MM.1S (cell line): ENCODE data around the gene TMEM163.

Experiments used
- DNase-seq: peaks from one replicate; pipeline ENCODE4 v3.0.0-alpha.2; 2015
- H2AFZ ChIP-seq: fragments of 300-600 bp; sonication (generic); 2 replicates; pipeline ENCODE4 v1.6.0; 2016; ENCODE audit warnings: antibody characterized with exemption, low read length
- H3F3A ChIP-seq: fragments of 300-600 bp; sonication (generic); 2 replicates; pipeline ENCODE4 v1.6.1; 2016; ENCODE audit warnings: mild to moderate bottlenecking, antibody characterized with exemption, low read length, moderate library complexity, mixed read lengths; ENCODE audit not compliant: insufficient read depth
- H3K27ac ChIP-seq: fragments of 300-600 bp; sonication (generic); 2 replicates; pipeline ENCODE4 v1.5.1; 2016; ENCODE audit warnings: mild to moderate bottlenecking, low read length
- H3K27me3 ChIP-seq: fragments of 300-600 bp; sonication (generic); replicated peaks from 2 replicates; pipeline ENCODE4 v1.6.0; 2016; ENCODE audit warnings: low read length; ENCODE audit not compliant: insufficient read depth
- H3K36me3 ChIP-seq: fragments of 300-600 bp; sonication (generic); replicated peaks from 2 replicates; pipeline ENCODE4 v1.6.1; 2016; ENCODE audit warnings: mild to moderate bottlenecking, low read length, mixed read lengths; ENCODE audit not compliant: insufficient read depth
- H3K4me1 ChIP-seq: fragments of 300-600 bp; sonication (generic); 2 replicates; pipeline ENCODE4 v1.6.1; 2016; ENCODE audit warnings: low read length, mixed read lengths
- H3K4me2 ChIP-seq: fragments of 300-600 bp; sonication (generic); 2 replicates; pipeline ENCODE4 v1.6.0; 2016; ENCODE audit warnings: low read depth, low read length
- H3K4me3 ChIP-seq: fragments of 300-600 bp; sonication (generic); 2 replicates; pipeline ENCODE4 v1.5.1; 2016; ENCODE audit warnings: low read length, mixed read lengths
- H3K79me2 ChIP-seq: fragments of 300-600 bp; sonication (generic); 2 replicates; pipeline ENCODE4 v1.6.1; 2016; ENCODE audit warnings: mixed run types, low read length, mixed read lengths
- H3K9ac ChIP-seq: fragments of 300-600 bp; sonication (generic); 2 replicates; pipeline ENCODE4 v1.6.1; 2016; ENCODE audit warnings: low read length, mixed read lengths
- H3K9me2 ChIP-seq: fragments of 300-600 bp; sonication (generic); replicated peaks from 2 replicates; pipeline ENCODE4 v1.6.1; 2016; ENCODE audit warnings: mild to moderate bottlenecking, low read length, mixed read lengths; ENCODE audit not compliant: insufficient read depth
- H3K9me3 ChIP-seq: fragments of 300-600 bp; sonication (generic); replicated peaks from 2 replicates; pipeline ENCODE4 v1.6.1; 2016; ENCODE audit warnings: mild to moderate bottlenecking, low read length, mixed read lengths; ENCODE audit not compliant: insufficient read depth
- H4K20me1 ChIP-seq: fragments of 300-600 bp; sonication (generic); 2 replicates; pipeline ENCODE4 v1.6.1; 2016; ENCODE audit warnings: mild to moderate bottlenecking, low read length, moderate library complexity, mixed read lengths; ENCODE audit not compliant: insufficient read depth
- EZH2 ChIP-seq: fragments of 300-600 bp; sonication (generic); optimal IDR thresholded peaks from 2 replicates; pipeline ENCODE3; 2017; ENCODE audit warnings: low read depth, mild to moderate bottlenecking, antibody characterized with exemption, low read length, mixed read lengths
- EZH2phosphoT487 ChIP-seq: fragments of 300-600 bp; sonication (generic); IDR thresholded peaks from 2 replicates; pipeline ENCODE4 v1.6.1; 2018; ENCODE audit warnings: antibody characterized with exemption, low read length
- TF ChIP-seq, protein P1 (sequence below): fragments of 300-600 bp; sonication (generic); IDR thresholded peaks from 2 replicates; pipeline ENCODE4 v1.5.1; 2016; ENCODE audit warnings: antibody characterized with exemption, low read length, mixed read lengths

Gene TMEM163

DNA sequence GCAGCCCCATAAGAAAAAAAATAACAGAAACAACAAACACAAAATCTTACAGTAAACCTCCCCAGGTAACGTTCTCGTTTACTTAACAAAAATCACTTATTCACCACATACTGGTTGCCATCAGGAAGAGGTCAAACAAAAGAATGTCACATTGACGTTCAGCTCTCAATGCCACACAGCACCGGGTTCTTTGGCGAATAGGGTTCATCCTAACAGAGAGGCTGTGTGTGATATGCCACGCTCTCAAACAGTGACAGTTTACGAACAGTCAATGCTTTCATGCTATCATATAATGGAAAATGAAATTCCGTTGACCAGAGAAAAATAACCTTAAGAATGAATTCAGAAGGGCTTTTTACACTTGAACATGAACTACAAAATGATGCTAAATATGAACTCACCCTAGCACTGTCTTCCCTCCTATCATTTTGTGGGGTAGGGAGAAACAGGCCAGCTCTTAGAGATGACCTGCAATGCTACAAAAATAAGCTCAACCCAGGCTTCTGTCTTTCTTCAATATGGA is 2.0 kb downstream of the TMEM163 start:
- Histone ChIP-seq H3K27me3 (peaks cover 10% of the 10 kb centered on the region; the same call in 1 of the 2 replicates), H3F3A (no peaks in the 10 kb centered on the region), H3K9me3 (no peaks in the 10 kb centered on the region), H3K4me1 (no peaks in the 10 kb centered on the region), H3K27ac (no peak overlapping the region), H3K9me2 (no peaks in the 10 kb centered on the region), H3K79me2 (no peaks in the 10 kb centered on the region), H3K4me2 (no peak overlapping the region), H4K20me1 (no peaks in the 10 kb centered on the region), H3K36me3 (no peaks in the 10 kb centered on the region), H3K9ac (no peak overlapping the region), H2AFZ (no peak overlapping the region), H3K4me3 (no peak overlapping the region)
- DNase-seq = no peak
- no peak for TF ChIP-seq EZH2phosphoT487
- TF ChIP-seq, protein P1, sequence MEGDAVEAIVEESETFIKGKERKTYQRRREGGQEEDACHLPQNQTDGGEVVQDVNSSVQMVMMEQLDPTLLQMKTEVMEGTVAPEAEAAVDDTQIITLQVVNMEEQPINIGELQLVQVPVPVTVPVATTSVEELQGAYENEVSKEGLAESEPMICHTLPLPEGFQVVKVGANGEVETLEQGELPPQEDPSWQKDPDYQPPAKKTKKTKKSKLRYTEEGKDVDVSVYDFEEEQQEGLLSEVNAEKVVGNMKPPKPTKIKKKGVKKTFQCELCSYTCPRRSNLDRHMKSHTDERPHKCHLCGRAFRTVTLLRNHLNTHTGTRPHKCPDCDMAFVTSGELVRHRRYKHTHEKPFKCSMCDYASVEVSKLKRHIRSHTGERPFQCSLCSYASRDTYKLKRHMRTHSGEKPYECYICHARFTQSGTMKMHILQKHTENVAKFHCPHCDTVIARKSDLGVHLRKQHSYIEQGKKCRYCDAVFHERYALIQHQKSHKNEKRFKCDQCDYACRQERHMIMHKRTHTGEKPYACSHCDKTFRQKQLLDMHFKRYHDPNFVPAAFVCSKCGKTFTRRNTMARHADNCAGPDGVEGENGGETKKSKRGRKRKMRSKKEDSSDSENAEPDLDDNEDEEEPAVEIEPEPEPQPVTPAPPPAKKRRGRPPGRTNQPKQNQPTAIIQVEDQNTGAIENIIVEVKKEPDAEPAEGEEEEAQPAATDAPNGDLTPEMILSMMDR = no peak
- no peak for TF ChIP-seq EZH2

DNA sequence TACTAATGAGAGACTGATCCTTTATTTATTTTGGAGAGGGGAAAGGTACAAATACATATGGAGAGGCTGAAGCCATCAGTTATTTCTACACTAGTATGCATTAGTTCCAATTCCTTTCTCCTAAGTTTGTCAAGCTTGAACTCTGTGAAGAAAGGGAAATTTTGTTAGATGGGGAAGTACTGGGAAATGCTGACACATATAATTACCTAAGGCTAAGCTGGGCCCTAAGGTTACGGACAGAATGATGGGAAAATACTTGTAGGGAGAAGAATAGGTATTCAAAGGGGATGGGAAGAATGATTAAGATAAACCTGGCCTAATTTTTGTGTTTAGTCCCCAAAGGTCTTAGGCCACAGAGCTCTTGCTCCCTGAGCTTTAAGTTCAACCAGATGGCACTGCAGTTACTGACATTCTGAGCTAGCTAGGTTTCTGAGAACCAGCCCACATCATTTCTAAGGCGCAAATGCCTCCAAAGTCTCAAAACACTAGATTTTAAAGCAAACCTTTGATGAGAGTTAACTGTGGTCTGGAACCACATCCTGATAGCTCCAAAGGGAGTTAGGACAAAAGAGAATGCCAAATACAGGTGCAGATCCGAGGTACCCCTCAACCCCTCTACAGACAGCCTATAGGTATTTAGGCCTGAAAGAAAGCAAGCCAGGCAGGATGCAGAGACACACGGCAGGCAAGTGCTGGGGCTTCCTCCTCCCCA is 2.7 kb downstream of the TMEM163 start:
- Histone ChIP-seq H3K4me1 (no peaks in the 10 kb centered on the region), H4K20me1 (no peaks in the 10 kb centered on the region), H3K27ac (no peak overlapping the region), H2AFZ (no peak overlapping the region), H3K4me3 (no peak overlapping the region), H3K9me3 (no peaks in the 10 kb centered on the region), H3K9me2 (no peaks in the 10 kb centered on the region), H3K36me3 (no peaks in the 10 kb centered on the region), H3K9ac (no peak overlapping the region), H3K79me2 (no peaks in the 10 kb centered on the region), H3F3A (no peaks in the 10 kb centered on the region), H3K27me3 (peaks cover 10% of the 10 kb centered on the region; the same call in 1 of the 2 replicates), H3K4me2 (no peak overlapping the region)
- TF ChIP-seq EZH2phosphoT487 (no peak), EZH2 (no peak)
- TF ChIP-seq, protein P1 = no peak
- DNase-seq = no peak

DNA sequence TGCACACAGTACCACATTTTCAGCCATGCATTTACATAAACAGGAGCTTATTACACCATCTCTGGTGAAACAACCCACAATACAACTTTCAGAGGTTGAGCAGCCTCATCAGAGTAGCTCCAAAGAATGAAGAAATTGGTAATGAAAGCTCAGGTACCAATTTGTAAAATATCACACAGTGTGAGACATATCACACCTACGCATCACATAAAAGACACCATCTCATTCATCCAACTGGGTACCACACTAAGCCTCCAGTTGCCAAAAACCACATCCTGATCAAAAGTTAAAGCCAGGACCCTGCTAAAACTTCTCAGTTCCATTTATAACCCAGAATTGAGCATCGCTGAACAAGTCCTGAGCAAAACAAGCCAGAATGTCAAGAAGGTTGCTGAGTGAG is 4.6 kb downstream of the TMEM163 start:
- Histone ChIP-seq H3K4me3 (no peak overlapping the region), H3K9me3 (no peaks in the 10 kb centered on the region), H3K79me2 (no peaks in the 10 kb centered on the region), H3K9ac (no peak overlapping the region), H3K27ac (no peak overlapping the region), H4K20me1 (no peaks in the 10 kb centered on the region), H3F3A (no peaks in the 10 kb centered on the region), H3K27me3 (peaks cover 10% of the 10 kb centered on the region; the same call in 1 of the 2 replicates), H3K4me2 (no peak overlapping the region), H3K9me2 (no peaks in the 10 kb centered on the region), H3K36me3 (no peaks in the 10 kb centered on the region), H2AFZ (no peak overlapping the region), H3K4me1 (no peaks in the 10 kb centered on the region)
- DNase-seq = no peak
- TF ChIP-seq EZH2phosphoT487 (no peak), EZH2 (no peak)
- TF ChIP-seq, protein P1 = no peak
